Metanephros (tissue), 1 donor: ENCODE results near the gene SERPINA3. TPM values are rescaled to one million over a fixed set of nuclear protein-coding genes. Genes with fewer than 3 reads are reported as not detected.

ENCODE experiments used
- total RNA-seq: library from RNA; depleted of rRNA; stranded (reverse); fragments of >200 nt; gene quantifications from one replicate; pipeline ENCODE4 v1.2.3, GENCODE V29; 2014

The SERPINA3 gene
- 0.29 TPM for total RNA-seq

GRCh38 chr14:94612174-94612573, at the start of gene SERPINA3:
Gene SERPINA3, plus strand, starts transcription at chr14:94612391. Its CDS starts 2,051 bp downstream, at chr14:94614442.

GRCh38 chr14:94581127-94581999, 30.8 kb upstream of the SERPINA3 start, which contains the start of gene SERPINA5:
Gene SERPINA5, plus strand, starts transcription at chr14:94581426. Its CDS starts 5,937 bp downstream, at chr14:94587363.

Other genes with a start within 250 kb of the SERPINA3 start
- not detected for gene SERPINA2, start 245.7 kb upstream of the SERPINA3 start, total RNA-seq
- gene SERPINA1, start 223.8 kb upstream of the SERPINA3 start, total RNA-seq, result 27.6 TPM
- gene SERPINA11, start 159.6 kb upstream of the SERPINA3 start, total RNA-seq, result 0.18 TPM
- gene SERPINA9, start 136.2 kb upstream of the SERPINA3 start, total RNA-seq, result not detected
- not detected for gene SERPINA12, start 102.9 kb upstream of the SERPINA3 start, total RNA-seq
- 1.4 TPM for gene SERPINA4, start 50.9 kb upstream of the SERPINA3 start, total RNA-seq
- 20.0 TPM for gene SERPINA5, start 31.0 kb upstream of the SERPINA3 start, total RNA-seq
- gene GSC, start 157.7 kb downstream of the SERPINA3 start, total RNA-seq, result 1.7 TPM